NOMO-1 treated with DMSO at 0.1 percent for 48 hours (cell line): ENCODE measurements around the gene DCUN1D5.

ENCODE experiments used
- DNase-seq: peaks from one replicate; lab custom pipeline; 2025; ENCODE audit not compliant: unreplicated experiment; lab: John Stamatoyannopoulos, UW

DCUN1D5 gene

GRCh38 chr11:103091801-103092524 is at the start of gene DCUN1D5:
Gene DCUN1D5, minus strand, starts transcription at chr11:103092160. Its CDS starts 288 bp downstream, at chr11:103091872.
- peak; percentile 92 for DNase-seq

- no peak for DNase-seq
These were observed 33.5 kb upstream of the DCUN1D5 start for GRCh38 chr11:103125462-103125861.

GRCh38 chr11:103114836-103115235 is 22.9 kb upstream of the DCUN1D5 start:
- DNase-seq, result no peak

GRCh38 chr11:103112364-103112763 is 20.4 kb upstream of the DCUN1D5 start:
- DNase-seq, result no peak

GRCh38 chr11:103111400-103111799 is 19.4 kb upstream of the DCUN1D5 start:
- no peak for DNase-seq

- DNase-seq, result no peak
These were observed 18.4 kb upstream of the DCUN1D5 start for GRCh38 chr11:103110391-103110790.

- DNase-seq, result no peak
These were observed 17.9 kb upstream of the DCUN1D5 start for GRCh38 chr11:103109818-103110388.

- DNase-seq, result peak; percentile 88
These were observed 17.2 kb upstream of the DCUN1D5 start, which contains the start of gene DYNC2H1 for GRCh38 chr11:103108933-103109817. Gene DYNC2H1, plus strand, starts transcription at chr11:103109426. Its CDS starts 149 bp downstream, at chr11:103109575.

GRCh38 chr11:103097279-103097678 is 5.3 kb upstream of the DCUN1D5 start:
- no peak for DNase-seq

- peak; percentile 23 for DNase-seq
These were observed 728 bp downstream of the DCUN1D5 start for GRCh38 chr11:103091064-103091800.

- no peak for DNase-seq
These were observed 5.5 kb downstream of the DCUN1D5 start for GRCh38 chr11:103086461-103086860.

- DNase-seq, result no peak
These were observed 6.1 kb downstream of the DCUN1D5 start for GRCh38 chr11:103085758-103086365.

GRCh38 chr11:103079833-103080232 is 12.1 kb downstream of the DCUN1D5 start:
- DNase-seq, result peak; percentile 24

GRCh38 chr11:103078710-103079109 is 13.2 kb downstream of the DCUN1D5 start:
- no peak for DNase-seq

- peak; percentile 35 for DNase-seq
These were observed 14.4 kb downstream of the DCUN1D5 start for GRCh38 chr11:103077554-103077953.

GRCh38 chr11:103076361-103076760 is 15.6 kb downstream of the DCUN1D5 start:
- peak; percentile 45 for DNase-seq

GRCh38 chr11:103071008-103071407 is 21.0 kb downstream of the DCUN1D5 start:
- no peak for DNase-seq

- DNase-seq, result no peak
These were observed 21.8 kb downstream of the DCUN1D5 start for GRCh38 chr11:103070142-103070541.

GRCh38 chr11:103069367-103069766 is 22.6 kb downstream of the DCUN1D5 start:
- DNase-seq, result no peak

GRCh38 chr11:103067118-103067517 is 24.8 kb downstream of the DCUN1D5 start:
- peak; percentile 31 for DNase-seq
